GM12865 (cell line): ENCODE data around the gene IL17REL.

Experiments used
- DNase-seq: peaks from one replicate; pipeline ENCODE4 v3.0.0; 2010; ENCODE audit warnings: low read depth
- H3K4me3 ChIP-seq: 2 replicates; pipeline ENCODE4 v1.5.1; 2011; ENCODE audit warnings: mild to moderate bottlenecking, low read depth, low read length, control low read depth
- TF ChIP-seq, protein P1 (sequence below): IDR thresholded peaks from 2 replicates; pipeline ENCODE4 v1.5.1; 2011; ENCODE audit warnings: low read length, control low read depth, low read depth, inconsistent platforms; ENCODE audit not compliant: insufficient read depth; ENCODE audit errors: missing control alignments

Gene IL17REL

DNA sequence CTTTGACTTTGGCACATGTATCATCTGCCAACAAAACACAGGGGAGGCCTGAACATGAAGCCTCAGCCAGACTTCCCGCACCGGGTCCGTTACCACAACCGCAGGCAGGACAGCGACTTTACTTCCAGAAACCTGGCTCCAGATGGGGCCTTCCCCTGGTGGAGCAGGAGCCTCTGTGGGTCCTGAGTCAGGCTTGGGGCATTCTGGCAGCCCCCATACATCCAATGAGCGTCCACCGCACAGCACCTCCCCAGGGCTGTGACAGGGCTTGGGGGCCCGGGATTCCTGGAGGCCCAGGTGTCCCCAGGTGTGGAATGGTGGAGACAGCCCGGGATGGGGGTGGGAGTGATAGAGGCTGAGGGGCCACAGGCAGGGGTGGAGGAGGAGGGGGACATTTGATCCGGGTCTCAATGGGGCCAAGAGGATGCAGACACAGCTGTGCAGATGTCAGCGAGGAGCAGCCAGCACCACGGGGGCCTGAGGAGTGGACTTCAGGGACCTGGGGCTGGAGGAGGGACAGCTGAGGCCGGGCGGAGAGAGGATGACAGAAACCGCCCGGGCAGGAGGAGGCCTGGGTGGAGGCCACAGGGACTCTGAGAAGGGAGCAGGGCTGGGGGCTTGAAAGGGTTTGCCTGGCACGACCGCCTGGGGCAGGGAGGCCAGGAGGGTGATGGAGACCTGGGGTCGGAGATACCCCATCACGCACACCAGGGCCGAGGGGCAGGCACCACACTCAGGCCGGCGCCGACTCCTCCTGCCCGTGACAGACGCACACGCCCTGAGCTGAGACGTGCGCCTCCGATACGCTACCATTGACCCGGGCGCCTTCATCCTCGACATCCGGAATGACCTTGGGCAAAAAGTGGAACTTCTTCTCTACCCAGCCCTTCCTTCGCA is 37.0 kb upstream of the IL17REL start:
- TF ChIP-seq, protein P1, sequence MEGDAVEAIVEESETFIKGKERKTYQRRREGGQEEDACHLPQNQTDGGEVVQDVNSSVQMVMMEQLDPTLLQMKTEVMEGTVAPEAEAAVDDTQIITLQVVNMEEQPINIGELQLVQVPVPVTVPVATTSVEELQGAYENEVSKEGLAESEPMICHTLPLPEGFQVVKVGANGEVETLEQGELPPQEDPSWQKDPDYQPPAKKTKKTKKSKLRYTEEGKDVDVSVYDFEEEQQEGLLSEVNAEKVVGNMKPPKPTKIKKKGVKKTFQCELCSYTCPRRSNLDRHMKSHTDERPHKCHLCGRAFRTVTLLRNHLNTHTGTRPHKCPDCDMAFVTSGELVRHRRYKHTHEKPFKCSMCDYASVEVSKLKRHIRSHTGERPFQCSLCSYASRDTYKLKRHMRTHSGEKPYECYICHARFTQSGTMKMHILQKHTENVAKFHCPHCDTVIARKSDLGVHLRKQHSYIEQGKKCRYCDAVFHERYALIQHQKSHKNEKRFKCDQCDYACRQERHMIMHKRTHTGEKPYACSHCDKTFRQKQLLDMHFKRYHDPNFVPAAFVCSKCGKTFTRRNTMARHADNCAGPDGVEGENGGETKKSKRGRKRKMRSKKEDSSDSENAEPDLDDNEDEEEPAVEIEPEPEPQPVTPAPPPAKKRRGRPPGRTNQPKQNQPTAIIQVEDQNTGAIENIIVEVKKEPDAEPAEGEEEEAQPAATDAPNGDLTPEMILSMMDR: no peak
- no peak for DNase-seq
- H3K4me3 ChIP-seq: no peak overlapping the region

DNA sequence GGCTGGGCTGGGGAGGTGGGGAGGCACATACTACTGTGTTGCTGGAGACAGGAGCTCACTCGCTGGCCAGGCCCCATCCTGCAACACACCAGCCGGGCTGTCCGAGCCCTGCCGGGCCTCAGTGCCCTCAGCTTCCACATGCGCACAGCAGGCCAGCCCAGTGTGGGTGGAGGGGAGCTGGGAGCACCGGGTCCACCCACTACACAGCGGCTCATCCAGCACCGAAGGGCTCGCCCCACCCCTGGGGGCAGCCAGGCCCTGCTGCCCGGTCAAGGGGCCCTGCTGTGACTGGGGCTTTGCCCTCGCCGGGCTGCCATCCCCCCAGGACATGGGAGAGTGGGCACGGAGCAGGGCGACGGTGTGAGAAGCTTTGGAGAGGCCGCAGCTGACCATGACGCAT is 36.3 kb upstream of the IL17REL start:
- TF ChIP-seq, protein P1: no peak
- H3K4me3 ChIP-seq: no peak overlapping the region
- DNase-seq: no peak

DNA sequence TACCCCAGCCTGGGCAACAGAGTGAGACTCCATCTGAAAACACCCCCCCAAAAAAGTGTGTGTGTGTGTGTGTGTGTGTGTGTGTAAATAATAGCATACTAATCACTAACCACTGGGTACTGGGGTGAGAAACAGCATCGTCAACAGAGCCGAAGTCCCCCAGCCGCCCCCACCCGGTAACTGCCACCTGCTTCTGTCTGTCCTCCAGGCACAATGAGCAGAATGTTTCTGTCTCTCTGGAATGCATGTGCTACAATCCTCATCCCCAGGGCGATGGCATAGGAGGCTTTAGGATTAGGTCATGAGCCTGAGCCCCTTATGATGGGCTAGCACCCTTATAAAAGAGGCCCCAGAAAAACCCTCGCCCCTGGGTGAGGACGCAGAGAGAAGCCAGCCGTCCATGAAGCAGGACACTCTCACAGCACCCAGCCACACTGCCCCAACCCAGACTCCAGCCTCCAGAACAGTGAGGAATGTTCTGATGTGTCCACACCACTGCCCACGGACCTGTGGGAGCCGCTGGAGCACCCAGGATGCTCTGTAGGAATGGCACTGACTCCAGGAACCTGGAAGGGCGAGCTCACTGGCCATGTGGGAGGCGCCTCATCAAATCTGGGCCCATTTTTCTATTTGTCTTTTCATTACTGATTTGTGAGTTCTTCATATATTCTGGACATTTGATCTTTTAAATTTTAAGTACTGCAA is 35.6 kb upstream of the IL17REL start:
- TF ChIP-seq, protein P1: no peak
- no peak overlapping the region for H3K4me3 ChIP-seq
- DNase-seq: no peak

DNA sequence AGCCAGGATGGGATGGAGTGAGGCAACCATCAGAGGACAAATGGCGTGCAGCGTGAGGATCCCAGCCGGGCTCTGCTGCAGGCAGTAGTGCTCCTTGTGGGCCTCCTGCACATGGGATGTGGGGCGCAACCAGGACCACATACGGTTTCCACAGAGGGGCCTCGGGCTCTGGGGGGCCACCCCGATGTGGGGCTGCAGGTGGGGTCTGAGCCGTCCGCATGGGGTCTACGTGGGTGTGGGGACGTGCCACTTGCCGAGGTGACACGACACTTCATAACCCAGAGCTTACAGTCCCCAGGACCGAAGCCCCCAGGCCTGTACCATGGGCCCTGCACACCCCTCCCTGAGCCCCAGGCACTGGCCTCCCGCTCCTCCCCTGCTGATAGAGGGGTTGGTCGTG is 34.8 kb upstream of the IL17REL start:
- no peak for DNase-seq
- TF ChIP-seq, protein P1: no peak
- no peak overlapping the region for H3K4me3 ChIP-seq

DNA sequence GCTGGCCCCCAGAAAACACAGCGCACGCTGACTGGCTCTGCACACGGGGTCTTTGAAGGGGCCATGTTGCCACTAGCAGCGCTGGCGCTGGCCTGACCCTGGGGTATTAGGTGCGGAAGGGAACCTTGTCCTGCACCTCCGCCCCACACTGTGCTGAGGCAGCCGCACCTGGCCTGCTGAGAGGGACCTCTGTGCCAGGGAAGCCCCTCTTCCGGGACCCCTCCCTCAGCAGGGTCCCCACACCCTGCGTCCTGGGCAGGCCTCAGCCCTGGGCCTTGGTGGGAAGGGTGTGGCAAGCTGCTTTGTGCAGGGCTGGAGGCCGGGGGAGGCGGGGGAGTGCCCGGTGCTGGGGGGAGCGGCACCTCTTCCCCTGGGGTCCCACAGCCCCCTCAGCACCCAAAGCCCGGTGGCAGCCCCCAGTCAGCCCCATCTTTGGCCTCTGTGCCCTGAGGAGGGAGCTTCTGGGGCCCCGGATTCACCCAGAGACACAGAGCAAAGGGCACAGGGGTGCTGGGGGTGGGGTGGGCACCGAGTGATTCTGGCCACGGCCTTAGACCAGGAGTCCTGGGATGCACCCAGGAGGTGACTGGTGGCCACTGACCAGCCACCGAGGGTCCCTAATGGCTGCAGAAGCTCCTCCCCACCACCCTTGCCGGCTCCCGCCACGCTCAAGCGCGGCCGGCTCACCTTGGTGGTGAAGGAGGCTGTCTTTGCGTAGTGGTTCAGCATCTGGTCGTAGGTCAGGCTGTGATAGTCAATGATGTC is 34.1 kb upstream of the IL17REL start:
- DNase-seq: no peak
- H3K4me3 ChIP-seq: no peak overlapping the region
- TF ChIP-seq, protein P1: no peak

DNA sequence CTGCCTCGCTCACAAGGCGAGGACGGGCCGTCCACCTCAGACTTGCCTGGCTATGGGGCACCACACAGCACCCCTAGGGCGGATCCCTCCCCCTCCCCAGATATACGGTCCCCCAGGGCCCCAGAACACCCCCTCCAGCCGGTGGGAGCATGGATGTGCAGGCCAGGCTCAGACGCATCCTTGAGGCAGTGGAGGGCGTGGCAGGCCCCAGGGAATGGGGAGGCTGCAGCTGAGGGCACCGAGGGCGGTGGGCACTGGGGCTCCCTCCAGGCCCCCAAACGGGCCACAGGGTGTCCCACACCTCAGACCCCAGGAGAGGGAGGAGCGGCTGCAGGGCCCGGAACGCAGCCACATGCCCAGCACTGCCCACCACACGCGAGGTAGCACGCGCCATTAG is 33.5 kb upstream of the IL17REL start:
- no peak for DNase-seq
- no peak overlapping the region for H3K4me3 ChIP-seq
- TF ChIP-seq, protein P1: no peak
